Activated CD4-positive, alpha-beta T cell treated with anti-CD3 and anti-CD28 coated beads, Interleukin-10, Interleukin-2, amounts not matched to agents 100 ng/mL and 50 ng/mL, durations not matched to agents 16 hours and 8 hours (primary cell): ENCODE data around the gene NISCH.

Source experiments
- DNase-seq: peaks from one replicate; pipeline ENCODE4 v3.0.0-alpha.2; 2020

Gene NISCH

DNA sequence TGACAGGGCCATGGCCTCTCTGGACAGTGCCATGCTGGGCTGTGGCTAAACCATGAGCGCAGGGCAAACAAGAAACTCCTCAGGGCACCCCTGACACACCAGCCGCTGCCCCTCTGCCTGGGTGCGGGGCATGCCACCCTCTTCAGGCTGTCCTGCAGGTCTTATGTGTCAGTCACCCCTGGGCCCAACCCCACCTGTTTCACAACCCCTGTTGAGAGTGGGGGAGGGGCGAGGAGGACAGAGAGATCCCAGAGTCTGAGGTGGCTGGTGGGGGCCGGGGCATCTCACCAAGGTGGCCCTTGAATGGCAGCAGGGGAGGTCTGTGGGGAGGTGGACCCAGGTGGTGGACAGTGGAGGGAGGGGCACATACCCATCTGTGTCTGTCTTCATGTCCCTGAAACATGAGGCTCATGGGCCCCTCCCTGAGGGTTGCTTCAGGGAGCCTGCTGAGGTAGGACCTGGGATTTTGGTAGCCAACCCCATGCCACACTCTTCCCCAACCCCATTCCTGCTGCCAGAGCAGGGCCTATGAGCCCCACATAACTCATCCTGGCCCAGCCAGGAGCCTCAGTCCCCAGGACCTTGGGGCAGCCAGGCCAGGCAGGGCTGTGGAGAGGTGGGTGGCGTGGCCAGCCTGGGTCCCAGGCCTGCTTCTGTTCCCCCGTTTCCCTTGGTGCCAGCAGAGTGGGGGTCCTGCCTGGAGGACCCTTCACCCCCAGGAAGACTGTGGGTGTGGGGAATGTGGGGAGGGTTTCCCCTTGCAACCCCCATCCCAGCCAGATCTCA is 38.0 kb downstream of the NISCH start:
- DNase-seq = no peak

GRCh38 chr3:52494445-52494844 is 39.0 kb downstream of the NISCH start:
- DNase-seq = no peak

- DNase-seq = no peak
These were observed 39.6 kb downstream of the NISCH start, which contains the start of gene STAB1 for GRCh38 chr3:52494886-52495495. Gene STAB1 (plus strand): TSS chr3:52495338. CDS start chr3:52495414, 76 bp downstream.

- DNase-seq = no peak
These were observed 40.6 kb downstream of the NISCH start for GRCh38 chr3:52495777-52496602.

DNA sequence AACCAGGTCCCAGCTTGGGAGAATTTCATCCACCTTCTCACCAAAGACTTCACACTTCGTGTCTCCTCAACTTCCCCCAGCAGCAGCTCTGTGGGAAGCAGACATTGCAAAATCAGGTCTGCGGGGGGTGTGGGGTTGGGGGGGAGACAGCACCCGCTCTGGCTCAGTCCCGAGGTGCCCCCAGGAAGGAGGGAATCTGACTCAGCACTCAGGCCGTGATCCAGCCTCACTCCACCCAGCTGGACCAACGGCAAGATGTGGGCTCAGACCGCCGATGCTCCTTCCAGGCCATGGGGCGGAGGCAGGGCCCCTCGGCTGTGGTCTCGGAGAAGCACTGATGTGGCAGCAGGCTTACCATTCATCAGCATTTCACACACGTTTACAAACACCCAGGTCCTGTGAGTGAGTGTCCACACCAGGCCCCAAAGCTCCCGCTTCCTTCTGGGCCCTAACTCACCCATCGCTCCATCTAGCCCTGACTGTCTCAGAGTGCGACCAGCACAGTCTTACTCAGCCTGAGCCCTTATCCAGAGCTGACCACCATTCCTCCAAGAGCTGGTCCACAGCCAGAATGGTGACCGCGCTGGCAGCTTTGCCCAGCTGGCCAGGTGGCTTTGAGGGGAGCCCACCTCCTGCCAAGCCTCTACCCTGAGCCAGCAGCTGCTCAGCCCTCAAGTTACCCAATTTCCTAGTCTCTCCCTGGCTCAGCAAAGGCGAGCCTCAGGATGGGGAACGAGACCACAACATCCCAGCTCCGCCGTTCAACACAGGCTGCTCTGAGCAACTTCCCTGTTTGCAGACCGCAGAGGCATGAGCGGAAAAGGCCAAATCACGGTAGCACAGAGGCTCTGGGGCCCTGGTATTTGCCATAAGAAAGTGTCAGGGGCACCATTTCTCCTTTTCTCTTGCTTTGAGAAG is 43.0 kb downstream of the NISCH start:
- DNase-seq = no peak

DNA sequence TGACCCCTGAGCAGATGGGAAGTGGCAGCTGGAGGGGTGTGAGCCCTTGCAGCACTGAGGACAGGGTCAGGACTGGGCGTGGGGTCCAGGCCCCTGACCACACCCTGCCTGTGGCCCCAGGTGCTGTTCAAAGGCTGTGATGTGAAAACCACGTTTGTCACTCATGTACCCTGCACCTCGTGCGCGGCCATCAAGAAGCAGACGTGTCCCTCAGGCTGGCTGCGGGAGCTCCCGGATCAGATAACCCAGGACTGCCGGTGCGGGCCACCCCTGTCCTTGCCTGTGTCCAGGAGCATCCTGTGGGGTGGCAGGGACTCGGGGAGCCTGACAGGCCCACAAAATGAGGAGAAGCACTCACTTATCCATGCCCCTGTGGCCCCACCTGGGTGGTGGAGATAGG is 45.6 kb downstream of the NISCH start:
- no peak for DNase-seq

DNA sequence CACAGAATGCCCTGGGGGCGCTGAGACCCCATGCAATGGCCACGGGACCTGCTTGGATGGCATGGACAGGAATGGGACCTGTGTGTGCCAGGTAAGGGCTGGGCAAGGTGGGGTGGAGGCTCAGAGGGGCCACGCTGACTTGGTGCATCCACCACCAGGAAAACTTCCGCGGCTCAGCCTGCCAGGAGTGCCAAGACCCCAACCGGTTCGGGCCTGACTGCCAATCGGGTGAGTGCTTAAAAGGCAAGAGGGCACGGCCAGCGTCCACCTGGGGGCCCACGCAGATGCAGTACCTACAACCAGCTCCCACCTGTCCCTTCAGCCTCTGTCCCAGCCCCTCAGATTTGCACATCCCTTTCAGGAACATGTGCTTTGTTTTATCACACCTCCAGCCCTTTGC is 46.6 kb downstream of the NISCH start:
- no peak for DNase-seq

GRCh38 chr3:52502808-52503350 is 47.5 kb downstream of the NISCH start:
- DNase-seq = no peak

DNA sequence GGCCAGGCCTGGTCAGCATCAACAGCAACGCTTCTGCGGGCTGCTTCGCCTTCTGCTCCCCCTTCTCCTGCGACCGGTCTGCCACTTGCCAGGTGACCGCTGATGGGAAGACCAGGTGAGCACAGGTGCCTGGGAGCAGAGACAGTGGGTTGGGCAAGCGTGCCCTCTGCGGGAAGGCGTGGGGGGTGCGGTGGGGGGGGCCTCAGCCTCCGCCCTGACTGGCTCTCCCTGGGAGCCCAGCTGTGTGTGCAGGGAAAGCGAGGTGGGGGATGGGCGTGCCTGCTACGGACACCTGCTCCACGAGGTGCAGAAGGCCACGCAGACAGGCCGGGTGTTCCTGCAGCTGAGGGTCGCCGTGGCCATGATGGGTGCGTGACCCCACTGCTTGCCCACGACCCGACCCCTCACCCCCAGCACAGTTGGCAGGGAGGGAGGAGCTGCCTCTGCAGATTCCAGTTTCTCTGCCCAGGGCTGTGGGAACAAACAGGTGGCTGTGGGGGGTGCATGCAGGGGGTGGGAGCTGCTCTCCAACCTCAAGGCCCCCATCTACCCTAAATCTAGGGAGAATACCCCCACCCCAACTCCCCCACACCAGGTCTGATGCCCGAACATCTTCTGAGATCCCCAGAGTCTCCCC is 48.5 kb downstream of the NISCH start:
- DNase-seq = no peak

- no peak for DNase-seq
These were observed 49.6 kb downstream of the NISCH start for GRCh38 chr3:52504977-52505376.

DNA sequence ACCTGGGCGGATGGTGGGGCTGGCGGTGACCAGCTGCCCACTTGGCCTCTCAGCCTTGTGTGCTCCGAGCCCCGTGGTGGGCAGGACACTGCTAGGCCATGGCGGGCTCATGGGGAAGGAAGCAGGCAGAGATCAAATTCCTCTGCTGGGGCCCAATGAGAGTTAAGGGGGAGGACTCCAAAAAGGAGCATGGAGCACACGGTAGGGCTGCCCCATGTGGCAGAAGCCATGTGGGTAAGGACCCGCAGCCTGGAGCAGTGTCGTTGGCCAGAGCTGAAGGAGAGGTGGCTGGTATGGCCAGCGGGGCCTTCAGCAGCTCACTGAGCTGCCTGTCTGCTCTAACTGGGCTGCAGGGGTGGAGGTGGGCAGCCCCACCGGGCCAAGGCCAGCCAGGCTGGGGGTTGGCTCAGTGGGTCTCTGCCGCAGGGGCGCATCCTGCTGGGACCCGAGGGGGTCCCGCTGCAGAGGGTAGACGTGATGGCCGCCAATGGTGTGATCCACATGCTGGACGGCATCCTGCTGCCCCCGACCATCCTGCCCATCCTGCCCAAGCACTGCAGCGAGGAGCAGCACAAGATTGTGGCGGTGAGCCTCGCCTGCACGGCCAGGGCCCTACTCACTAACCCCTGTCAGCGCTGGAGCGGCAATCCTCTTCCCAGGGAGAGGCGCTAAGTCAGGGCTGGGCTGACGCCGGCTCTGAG is 51.0 kb downstream of the NISCH start:
- DNase-seq = no peak

- no peak for DNase-seq
These were observed 52.0 kb downstream of the NISCH start for GRCh38 chr3:52507359-52507758.

- no peak for DNase-seq
These were observed 54.4 kb downstream of the NISCH start for GRCh38 chr3:52509753-52510328.

DNA sequence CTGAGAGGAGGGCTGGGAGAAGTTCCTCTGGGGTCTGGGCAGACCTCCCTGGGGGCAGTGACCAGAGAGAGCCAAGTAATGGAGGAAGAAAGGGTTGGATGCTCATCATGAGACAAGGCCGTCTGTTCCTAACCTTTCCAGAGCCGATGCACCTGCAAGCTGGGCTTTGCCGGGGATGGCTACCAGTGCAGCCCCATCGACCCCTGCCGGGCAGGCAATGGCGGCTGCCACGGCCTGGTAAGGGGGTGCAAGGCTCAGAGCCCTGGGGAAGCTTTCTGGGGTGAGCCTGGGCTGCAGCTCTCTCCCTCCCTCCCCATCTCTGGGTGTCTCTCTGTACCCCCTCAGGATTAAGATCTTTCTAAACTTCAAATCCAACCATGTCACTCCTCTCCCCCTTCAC is 56.1 kb downstream of the NISCH start:
- no peak for DNase-seq

GRCh38 chr3:52512105-52512504 is 56.7 kb downstream of the NISCH start:
- DNase-seq = no peak

- DNase-seq = no peak
These were observed 57.3 kb downstream of the NISCH start for GRCh38 chr3:52512727-52513126.

DNA sequence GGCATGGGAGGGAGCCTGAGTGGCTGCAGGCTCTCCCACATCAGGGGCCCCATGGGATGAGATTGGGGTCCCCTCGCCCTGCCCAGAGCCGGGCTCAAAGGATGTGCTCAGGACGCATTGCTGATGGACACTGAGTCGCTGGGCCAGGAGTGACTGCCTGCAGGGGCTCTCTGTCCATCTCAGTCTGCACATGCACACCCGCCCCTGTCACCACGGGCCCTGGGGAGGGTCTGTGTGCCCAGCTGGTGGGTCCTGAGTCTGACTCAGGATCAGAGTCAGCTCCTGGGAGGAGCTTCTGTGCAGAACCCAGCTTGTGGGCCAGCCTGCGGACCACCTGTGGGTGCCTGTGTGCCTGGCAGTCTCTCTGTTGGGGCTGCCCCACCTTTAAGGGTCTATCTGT is 57.9 kb downstream of the NISCH start:
- DNase-seq = no peak

GRCh38 chr3:52514576-52514975 is 59.2 kb downstream of the NISCH start:
- no peak for DNase-seq

DNA sequence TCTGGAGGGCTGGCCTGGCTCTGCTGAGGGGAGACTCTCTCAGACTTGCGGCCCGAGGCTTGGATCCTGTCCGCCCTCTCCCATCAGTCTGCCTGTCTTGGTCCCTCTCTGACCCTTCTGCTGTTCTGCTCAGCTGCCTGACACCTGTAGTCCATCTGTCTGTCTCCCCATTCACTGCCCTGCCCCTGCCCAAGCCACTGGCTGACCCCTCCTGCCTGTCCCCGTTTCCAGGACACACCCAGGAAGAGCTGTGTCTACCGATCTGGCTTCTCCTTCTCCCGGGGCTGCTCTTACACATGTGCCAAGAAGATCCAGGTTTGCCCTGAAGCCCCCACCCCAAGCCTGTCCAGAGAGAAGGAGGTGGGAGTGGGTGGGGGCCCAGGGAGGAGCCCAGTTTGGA is 59.8 kb downstream of the NISCH start:
- no peak for DNase-seq

- DNase-seq = no peak
These were observed 61.2 kb downstream of the NISCH start for GRCh38 chr3:52516509-52517195.
